Fibroblast of lung (primary cell): ENCODE measurements around the gene SLC8A3.

Experiments
- EZH2 ChIP-seq: IDR thresholded peaks from 2 replicates; pipeline ENCODE4 v1.5.1; 2012; ENCODE audit warnings: low read length, control low read depth, mild to moderate bottlenecking; ENCODE audit errors: missing control alignments
- TF ChIP-seq, protein P1 (sequence below), 2 donors: IDR thresholded peaks in 1 of 2; conservative IDR thresholded peaks in 1 of 2; 1 replicate in 1 of 2; 2 replicates in 1 of 2; pipeline ENCODE4 v1.5.1; 2011 to 2012; ENCODE audit warnings: low read length in 2 of 2, control low read depth in 1 of 2, inconsistent platforms in 1 of 2, low read depth in 1 of 2, mild to moderate bottlenecking in 1 of 2

DNA sequence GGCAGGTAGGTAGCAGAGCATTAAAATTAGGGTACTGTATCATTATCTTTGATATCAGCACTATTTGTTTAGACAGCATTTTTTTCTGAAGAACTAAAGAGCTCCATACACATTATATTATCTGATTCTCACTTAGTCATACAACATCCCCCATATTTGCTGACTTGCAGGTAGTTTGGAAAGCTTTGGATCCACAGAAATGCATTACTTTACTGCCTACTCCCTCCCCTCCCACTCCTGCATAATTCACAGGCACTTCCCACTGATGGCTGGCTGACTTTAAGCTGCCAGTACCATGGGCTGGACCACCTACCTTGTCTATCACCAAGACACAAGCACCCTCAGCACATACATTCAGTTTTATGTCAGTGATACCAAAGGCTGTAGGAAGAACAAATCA lies 110.4 kb downstream of the SLC8A3 start:
- no peak for TF ChIP-seq EZH2
- TF ChIP-seq, protein P1, sequence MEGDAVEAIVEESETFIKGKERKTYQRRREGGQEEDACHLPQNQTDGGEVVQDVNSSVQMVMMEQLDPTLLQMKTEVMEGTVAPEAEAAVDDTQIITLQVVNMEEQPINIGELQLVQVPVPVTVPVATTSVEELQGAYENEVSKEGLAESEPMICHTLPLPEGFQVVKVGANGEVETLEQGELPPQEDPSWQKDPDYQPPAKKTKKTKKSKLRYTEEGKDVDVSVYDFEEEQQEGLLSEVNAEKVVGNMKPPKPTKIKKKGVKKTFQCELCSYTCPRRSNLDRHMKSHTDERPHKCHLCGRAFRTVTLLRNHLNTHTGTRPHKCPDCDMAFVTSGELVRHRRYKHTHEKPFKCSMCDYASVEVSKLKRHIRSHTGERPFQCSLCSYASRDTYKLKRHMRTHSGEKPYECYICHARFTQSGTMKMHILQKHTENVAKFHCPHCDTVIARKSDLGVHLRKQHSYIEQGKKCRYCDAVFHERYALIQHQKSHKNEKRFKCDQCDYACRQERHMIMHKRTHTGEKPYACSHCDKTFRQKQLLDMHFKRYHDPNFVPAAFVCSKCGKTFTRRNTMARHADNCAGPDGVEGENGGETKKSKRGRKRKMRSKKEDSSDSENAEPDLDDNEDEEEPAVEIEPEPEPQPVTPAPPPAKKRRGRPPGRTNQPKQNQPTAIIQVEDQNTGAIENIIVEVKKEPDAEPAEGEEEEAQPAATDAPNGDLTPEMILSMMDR (conservative IDR thresholded peaks at IDR 0.05 in 1 of 2, IDR thresholded peaks at IDR 0.05 in 1 of 2; ENCODE audit: low read depth in 1 of 2, low read length in 2 of 2), result no peak
